A204.1 (cell line): Measurements from ENCODE around the gene FIBCD1.
"Not testable (repeated sequence)": the region's sequence is repeated elsewhere in the genome, so short reads cannot be mapped to it uniquely, and the experiment has no call there.

ENCODE experiments used
- FAIRE-seq: peaks from 2 replicates; lab custom pipeline; 2012; peaks lifted over from hg19 to GRCh38; lab: Jason Lieb, UNC

FIBCD1 gene

GRCh38 chr9:130973686-130974281 lies 34.7 kb upstream of the FIBCD1 start:
- no peak for FAIRE-seq

DNA sequence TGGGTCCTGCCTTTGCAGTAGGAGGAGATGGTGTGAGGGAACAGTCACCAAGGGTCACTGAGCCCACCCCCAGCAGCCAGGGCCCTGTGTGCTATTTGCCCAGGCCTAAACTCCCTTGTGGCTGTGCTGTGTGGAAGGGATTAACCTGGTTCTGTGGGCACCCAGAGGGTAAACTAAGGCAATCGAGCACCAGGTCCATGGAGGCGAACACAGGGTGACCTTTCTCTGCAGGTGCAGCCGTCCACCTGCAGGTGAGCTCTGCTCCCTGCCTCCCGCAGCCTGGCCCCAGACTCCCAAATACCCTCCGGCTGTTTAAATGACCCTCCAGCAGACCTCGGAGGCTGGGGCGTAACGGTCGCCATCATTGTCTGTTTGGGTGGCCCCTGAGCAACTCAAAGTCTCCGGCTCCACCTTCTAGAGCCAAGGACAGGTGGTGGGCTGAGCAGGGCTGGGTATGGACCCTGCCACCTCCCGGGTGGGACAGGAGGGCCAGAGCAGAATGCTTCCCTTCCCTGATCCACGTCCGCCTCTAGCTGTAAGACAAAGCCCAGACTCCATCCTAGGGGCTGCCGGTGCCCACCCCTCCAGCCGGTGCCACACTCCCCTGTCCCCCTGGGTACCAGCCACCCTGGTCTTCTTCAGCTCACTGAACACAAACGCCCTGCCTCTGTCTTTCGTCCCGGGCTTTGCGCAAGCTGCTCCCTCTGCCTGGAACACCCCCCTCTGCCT lies 34.1 kb upstream of the FIBCD1 start:
- FAIRE-seq = no peak

- no peak for FAIRE-seq
These were observed 33.4 kb upstream of the FIBCD1 start for GRCh38 chr9:130972277-130972956.

- FAIRE-seq = no peak
These were observed 32.3 kb upstream of the FIBCD1 start for GRCh38 chr9:130971294-130971849.

DNA sequence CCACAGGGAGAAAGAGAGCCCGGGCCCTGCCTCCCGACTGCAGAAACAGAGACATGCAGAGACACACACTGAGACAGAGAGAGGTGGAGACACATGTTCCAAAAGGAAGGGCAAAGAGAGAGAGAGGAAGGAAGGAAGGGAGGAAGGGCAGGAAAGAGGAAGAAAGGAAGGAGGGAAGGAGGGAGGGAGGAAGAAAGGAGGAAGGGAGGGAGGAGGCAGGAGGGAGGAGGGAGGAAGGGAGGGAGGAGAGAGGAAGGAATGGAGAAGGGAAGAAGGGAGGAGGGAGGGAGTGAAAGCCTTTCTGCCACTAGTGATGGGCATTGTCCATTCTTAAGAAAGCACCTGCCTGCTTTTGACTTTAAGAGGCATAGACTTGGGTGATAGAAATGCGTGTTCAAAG lies 31.8 kb upstream of the FIBCD1 start:
- no peak for FAIRE-seq

DNA sequence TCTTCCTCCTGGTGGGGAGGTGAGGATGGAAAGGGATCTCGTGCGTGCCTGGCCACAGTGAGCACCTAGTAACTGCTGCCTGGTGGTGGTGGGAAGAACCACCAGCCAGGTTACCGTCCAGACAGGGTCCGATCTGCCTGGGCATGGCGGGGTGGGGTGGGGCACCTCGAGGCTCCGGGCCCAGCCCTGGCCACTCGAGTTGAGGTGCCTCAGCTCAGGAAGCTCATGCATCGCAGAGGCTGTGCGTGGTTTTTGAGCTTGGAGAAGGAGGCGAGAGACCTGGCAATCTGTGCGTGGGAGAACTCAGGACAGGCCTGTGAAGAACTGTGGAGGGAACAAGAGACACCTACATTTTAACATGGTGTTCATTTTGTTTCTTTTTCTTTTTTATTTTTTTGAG lies 31.0 kb upstream of the FIBCD1 start:
- no peak for FAIRE-seq

- no peak for FAIRE-seq
These were observed 26.6 kb upstream of the FIBCD1 start for GRCh38 chr9:130965680-130966079.

GRCh38 chr9:130963916-130964315 lies 24.9 kb upstream of the FIBCD1 start:
- FAIRE-seq = no peak

- no peak for FAIRE-seq
These were observed 24.4 kb upstream of the FIBCD1 start for GRCh38 chr9:130963337-130963908.

GRCh38 chr9:130962418-130963316 lies 23.6 kb upstream of the FIBCD1 start:
- FAIRE-seq = no peak

DNA sequence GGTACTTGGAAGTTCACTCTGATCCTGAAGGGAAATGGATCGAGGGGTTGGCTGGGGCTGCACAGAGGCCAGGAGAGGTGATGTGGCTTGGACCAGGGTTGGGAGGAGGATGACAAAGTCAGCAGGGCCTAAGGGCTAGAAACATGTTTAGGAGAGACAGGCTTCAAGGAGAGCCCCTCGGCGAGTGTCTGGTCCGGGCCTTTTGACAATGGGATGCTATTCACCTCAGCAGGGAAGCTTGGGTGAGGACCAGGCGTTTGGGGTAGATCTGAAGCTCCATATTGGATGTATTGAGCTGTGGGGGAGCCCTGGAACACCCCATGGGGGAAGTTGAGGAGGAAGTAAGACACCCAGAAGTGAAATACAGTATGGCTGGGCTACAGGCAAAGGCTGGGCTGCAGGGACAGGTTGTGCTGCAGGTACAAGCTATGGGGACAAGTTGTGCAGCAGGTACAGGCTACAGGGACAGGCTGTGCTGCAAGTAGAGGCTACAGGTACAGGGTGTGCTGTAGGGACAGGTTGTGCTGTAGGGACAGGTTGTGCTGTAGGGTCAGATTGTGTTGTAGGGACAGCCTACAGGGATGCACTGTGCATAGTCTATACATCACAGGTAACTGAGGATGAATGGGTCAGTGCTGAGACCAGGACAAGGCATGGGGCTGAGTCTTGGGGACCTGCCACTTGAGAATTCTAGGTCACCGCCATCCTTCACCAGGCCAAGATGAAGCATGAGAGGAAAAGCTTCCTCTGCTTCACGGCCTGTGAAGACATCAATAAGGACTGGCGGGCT lies 22.7 kb upstream of the FIBCD1 start:
- no peak for FAIRE-seq

GRCh38 chr9:130960522-130961378 lies 21.7 kb upstream of the FIBCD1 start:
- FAIRE-seq = no peak

DNA sequence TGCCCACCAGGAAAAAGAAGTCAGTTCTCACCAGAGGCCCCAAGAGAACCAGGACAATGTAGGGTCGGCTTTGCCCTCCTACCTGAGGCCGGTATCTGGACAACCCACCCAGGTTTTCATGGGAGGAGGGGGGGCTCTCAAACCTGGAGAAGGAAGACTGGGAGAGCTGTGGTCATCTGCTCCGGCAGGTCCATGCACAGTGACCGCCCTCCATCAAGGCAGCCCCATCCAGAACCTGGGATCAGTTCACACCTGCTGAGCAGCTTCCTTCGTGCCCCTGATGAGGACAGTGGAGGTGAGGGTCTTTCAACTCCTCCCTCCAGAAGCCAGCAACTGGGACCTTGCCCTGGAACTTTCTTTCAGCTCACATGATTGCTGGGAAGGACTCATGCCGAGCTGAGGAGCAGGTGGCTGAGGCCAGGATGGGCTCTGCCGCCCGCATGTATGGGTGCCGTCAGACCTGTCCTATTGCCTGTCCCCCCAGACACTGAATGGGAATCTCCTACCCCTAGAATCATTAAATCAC lies 20.8 kb upstream of the FIBCD1 start:
- no peak for FAIRE-seq

DNA sequence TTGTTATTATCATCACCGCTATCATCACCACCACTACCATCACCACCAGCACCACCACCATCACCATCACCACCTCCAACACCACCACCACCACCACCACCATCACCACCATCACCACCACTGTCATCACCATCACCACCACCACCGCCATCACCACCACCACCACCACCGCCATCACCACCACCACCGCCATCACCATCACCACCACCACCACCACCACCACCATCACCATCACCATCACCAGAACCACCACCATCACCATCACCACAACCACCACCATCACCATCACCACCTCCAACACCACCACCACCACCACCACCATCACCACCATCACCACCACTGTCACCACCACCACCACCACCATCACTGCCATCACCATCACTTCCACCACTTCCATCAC lies 19.5 kb upstream of the FIBCD1 start:
- FAIRE-seq = not testable (repeated sequence)

- no peak for FAIRE-seq
These were observed 18.6 kb upstream of the FIBCD1 start for GRCh38 chr9:130957451-130958203.

DNA sequence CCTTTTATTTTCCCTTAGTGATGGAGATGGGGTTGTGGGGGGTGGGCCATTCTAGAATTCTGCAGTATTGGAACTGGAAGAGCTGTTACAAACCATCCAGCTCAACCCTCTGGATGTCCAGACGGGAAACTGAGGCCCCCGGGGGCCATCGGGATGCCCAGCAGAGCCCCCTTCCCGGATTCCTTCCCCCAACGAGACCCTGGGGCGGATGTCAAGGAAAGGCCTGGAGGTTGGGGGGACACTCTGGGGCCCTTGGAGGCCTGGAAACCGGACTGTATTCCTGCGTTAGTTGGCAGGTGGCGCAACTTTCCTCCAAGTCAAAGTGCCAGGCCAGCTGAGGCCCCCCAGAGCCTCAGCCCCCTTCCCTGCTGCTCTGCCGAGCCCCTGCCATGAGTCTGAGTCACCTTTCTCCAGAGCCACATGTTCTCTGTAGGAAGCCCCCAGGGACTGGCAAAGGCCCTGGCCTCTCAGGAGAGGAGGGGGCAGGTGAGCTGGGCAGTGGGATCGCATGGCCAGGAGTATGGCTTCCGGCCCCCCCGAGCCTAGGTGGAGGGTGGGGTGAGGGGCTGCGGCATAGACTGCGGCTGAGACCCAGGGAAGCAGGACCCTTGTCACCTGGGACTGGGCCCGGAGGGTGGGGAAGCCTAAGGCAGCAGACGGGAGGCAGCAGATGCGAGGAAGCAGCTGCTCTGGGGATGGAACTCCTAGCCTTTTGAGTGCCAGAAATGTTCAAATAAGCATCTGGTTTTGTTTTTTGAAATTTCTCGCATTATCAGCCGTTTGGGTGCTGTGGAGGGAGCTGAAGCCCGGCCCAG lies 17.8 kb upstream of the FIBCD1 start:
- no peak for FAIRE-seq

- no peak for FAIRE-seq
These were observed 17.0 kb upstream of the FIBCD1 start for GRCh38 chr9:130955947-130956621.

- not testable (repeated sequence) for FAIRE-seq
These were observed 15.9 kb upstream of the FIBCD1 start for GRCh38 chr9:130954925-130955324.
